GM21390 (cell line): ENCODE data around the gene PARVB.

Experiments used
- ATAC-seq: cut with Tn5 transposase; IDR thresholded peaks from one replicate; pipeline ENCODE4 v1.9.1; 2021; ENCODE audit not compliant: unreplicated experiment

Gene PARVB

DNA sequence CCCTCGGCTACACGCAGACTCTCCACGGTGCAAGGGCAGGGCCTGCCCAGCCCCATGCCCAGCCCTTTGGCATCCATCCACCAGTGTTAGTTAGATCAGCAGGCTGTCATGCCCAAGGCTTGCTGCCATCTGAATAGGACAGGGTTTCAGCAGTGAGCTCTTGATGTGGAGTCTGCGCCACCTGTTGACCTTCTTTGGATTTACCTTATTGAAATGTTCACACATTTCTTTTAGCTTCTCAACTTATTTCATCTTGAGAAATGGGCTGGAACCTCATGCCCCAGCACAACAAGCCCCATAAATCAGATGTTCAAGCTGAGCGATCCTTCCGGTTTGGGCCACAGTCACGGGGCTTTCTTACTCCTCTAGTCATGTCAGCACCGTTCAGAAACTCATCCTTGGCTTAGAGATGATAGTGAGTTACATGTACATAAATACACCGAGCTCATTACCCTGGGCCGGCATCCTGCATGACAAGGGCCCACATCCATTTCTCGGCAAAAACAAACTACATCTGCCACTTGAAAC lies 61.7 kb downstream of the PARVB start:
- ATAC-seq: no peak

DNA sequence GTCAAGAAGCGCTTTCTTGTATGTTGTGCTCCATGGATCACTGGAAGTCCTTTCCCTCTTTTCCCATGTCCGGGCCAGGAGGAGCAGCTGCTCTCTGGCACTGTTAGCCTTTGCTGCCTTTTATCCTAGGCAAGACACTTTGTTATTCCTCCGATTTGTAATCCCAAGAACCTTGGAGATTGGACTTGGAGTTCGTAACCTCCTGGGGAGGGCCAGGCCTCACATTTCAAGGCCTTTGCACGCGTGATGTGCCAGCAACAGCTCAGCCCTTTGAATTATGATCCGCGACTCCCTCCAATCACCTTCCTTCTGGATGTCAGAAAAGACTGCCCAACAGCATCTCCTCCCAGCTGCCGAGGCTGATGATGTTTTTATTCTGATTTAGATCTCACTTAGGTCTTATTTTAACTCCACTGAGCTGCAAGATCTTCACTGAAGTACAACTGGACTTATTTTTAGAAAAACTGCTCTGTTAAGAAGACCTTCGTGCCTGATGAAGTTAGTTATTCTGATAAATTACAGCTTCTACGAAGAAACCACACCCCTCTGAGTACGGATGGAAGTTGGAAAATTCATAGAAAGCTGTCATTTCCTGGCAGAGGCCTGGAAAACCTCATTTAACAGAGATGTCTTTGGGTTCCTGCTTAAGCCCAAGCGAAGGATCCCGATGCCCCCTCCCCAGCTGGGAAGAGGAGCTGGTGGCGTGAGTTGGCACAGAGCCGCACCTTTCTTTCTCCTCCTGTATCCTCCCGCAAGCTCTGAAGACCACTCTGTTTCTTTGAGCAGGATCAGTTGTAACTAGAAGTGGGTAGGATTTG lies 62.4 kb downstream of the PARVB start:
- ATAC-seq: no peak

DNA sequence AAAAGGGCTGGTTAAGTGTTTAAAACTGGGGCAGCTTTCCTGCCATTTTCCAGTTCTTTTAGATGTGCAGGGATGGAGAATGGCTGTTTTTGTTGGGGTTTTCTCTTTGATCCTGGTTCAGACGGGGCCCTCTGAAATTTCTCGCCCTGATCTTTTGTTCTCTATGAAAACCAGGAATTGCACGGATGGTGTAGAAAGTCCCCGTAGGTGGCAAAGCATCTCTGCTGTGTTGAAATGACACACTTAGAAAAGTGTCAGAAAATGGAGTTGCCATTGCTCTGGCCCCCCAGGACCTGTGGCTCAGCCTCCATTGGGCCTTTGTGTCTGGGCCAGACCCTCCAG lies 63.0 kb downstream of the PARVB start:
- ATAC-seq: no peak

DNA sequence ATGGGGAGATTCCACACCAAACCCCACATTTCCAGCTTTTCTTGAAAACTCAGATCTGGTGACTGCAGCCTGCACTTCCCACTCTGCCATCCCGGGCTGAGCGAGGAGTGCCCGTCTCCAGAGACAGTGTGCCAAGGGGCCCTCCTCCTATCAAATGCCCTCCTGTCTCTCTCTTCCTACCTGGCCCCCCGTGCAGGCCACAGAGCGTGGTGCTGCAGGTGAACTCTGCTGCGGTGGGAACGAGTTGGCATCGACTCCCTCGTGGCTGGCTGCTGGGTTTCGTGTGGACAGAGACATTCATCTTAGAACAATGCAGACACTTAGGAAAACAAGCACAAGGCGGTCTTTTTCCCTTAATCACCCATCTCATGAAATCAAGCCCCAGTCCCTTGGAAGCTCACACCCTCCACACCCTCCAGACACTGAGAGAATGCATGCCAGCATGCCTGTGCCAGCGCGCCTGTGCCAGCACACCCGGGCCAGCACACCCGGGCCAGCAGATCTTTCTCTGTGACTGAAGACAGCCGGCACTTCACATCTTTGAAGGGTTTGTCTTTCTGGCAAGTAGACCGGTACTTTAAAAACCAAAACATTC lies 65.0 kb downstream of the PARVB start:
- no peak for ATAC-seq

DNA sequence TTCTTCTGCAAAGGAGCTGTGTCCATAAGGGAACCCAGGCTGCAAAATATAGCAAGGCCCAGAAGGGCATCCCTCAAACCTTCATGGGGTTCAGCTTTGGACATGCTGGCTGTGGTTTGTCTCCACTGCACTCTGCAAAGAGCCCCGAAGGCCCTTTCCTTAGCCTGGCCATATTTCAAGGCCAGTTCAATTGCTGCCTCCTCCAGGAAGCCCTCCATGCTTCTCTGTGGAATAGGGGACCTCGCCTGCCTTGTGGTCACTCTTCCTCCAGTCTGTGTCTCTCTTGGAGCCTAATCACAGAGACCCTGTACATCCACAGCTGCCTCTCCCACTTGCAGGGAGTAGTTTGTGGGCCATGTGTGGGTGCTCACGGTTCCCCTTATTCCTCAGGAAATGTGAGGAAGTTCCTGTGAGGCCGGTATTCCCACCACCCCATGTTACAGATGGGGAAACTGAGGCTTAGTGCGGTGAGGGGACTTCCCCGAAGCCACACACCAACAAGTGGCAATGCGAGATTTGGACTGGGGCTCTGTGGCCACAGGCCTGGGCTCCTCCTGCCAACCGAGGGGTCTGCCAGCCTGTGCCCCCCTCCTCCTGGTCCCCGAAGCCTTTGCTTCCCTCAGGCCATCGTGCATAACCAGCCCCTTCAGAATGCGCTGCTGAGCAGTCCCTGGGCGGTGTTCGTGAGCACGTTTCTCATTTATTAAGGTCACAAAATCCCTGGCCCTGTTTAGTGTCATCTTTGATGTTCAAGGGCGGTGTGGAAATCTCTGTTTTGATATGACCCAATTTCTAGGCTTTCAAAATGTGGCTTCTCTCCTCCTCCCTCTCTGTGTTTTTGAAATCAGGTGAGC lies 65.8 kb downstream of the PARVB start:
- ATAC-seq: no peak

DNA sequence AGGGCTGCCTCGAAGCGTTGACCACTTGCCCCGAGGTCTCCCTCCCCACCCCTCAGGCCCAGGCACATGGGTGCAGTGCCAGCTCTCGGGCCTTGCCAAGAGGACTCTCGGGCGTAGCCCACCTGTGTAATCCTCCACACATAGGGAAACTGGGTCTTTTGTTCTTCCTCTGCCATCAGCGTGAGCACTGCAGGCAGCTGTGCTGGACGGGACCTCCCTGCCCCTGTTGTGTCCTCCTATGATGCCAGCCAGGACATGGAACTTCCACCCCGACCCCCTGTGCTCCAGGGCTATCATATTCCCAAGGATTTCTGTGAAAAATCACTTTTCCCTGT lies 66.4 kb downstream of the PARVB start:
- no peak for ATAC-seq

DNA sequence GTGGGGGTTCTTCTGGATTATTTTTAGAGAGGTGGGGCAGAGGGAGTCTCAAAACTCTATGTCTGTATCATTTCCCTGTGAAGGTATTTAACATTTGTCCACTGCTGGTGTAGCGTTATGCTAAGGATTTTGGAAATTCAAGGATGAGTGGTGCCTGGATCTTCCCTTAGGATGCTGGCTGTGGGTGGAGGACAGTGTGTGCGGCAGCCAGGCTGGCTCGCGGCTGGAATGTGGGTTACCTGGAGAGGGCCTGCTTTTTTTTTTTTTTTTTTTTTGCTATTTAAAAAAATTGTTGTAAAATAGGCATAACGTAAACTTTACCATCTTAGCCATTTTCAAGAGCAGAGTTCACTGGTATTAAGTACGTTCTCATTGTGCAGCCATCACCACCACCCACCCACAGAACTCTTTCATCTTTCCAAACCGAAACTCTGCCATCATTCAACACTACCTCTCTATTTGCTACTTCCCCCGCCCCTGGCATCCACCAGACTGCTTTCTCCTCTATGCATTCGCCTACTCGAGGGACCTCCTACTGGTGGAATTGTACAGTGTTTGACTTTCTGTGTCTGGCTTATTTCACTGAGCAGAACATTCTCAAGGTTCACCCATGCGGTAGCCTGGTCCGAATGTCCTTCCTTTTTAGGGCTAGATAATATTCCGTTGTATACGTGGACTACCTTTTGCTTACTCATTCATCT lies 67.1 kb downstream of the PARVB start:
- no peak for ATAC-seq

DNA sequence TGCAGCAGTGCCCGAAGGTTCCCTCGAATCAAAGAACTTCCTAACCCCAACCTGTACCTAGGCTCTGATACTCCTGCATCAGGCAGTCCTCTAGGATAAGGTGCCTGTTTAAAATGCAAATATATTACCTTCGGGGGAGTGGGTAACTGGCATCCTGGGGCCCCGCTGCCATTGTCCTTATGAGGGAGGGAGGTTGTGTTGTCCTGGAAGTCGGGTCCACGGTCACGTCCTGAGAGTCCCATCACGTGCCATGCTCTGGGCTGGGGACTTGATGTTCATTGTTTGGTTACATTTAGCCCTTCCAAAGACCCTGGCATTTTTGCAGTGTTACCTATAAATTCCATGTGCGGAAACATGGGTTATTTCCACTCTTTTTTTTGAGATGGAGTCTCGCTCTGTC lies 67.6 kb downstream of the PARVB start:
- ATAC-seq: no peak

DNA sequence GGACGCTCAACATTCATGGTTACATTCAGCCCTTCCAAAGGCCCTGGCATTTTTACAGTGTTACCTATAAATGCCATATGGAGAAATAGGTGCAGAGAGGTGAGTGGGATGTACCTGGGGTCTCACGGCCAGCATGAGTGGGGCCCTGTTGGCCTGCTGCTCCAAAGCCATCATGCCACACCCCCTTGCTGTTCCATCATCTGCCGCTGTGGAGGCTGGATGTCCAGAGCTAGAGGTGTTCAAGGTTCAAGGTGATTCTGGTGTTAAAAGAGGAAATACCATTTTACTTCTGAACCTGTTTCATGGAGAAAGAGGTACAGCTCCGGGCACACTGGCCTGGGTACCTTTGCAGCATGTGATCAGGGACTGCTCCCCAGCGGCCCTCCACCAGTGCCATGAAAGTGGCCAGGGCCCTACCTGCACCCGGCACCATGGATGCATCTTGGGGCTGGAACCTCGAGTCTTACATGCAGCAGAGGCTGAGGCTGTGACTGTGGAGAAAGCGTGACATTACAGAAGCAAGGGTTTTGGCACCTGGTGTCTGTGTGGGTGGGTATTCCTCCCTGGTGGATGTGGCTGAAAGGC lies 68.6 kb downstream of the PARVB start:
- no peak for ATAC-seq

DNA sequence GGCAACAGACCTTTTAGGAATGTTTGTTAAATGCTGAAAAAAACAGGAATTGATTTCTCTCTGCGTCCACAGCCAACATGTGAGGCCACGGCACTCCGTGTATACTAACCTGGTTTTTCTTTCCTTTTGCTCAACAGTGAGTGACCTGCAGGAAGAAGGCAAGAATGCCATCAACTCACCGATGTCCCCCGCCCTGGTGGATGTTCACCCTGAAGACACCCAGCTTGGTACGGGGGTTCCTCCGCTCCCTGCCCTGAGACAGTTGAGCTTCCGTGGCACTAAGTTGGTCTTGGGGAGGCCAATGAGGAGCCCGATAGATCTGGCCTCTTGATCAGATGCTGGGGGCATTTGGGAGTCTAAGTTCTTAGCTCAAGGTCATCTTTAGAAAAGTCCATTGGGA lies 69.7 kb downstream of the PARVB start:
- no peak for ATAC-seq

DNA sequence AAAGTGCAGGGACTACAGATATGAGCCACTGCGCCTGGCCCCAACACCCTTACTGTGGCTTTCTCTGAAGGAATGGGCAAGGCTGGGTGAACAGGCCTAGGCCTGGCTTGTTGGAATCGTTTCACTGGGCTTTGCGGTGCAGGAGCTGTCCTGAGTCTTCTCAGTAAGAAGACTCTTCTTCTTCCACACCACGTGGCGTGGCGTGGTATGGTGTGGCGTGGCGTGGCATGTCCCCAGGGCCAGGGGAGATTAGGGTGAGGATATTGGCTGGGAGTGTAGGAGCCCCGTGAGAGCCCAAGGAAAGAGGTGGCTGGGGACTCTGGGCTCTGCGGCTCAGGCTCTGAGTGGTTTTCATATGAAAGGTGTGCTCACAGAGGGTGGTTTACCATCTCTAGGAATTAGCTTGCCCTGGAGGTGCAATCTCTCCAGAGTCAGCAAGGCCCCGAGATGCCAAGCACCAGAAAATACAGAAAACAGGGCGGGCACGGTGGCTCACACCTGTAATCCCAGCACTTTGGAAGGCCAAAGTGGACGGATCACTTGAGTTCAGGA lies 70.7 kb downstream of the PARVB start:
- ATAC-seq: no peak

DNA sequence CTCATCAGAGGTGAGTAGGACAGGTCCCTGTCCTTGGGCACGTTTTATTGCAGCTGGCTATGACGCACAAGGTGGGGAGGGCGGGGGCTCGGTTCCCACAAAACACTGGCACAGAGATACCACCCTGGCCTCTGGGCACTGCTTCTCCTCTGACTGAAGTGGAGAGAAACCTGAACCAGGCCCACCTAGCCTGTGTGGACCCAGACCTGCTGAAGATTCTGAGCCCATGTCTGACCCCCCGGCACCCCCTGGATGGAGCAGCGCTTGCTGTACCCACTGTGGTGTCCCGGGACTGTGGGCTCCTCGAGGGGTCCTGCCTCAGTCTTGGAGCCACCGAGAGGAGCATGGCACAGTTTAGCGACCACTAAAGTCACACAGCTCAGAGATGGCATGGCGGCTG lies 72.6 kb downstream of the PARVB start:
- no peak for ATAC-seq

DNA sequence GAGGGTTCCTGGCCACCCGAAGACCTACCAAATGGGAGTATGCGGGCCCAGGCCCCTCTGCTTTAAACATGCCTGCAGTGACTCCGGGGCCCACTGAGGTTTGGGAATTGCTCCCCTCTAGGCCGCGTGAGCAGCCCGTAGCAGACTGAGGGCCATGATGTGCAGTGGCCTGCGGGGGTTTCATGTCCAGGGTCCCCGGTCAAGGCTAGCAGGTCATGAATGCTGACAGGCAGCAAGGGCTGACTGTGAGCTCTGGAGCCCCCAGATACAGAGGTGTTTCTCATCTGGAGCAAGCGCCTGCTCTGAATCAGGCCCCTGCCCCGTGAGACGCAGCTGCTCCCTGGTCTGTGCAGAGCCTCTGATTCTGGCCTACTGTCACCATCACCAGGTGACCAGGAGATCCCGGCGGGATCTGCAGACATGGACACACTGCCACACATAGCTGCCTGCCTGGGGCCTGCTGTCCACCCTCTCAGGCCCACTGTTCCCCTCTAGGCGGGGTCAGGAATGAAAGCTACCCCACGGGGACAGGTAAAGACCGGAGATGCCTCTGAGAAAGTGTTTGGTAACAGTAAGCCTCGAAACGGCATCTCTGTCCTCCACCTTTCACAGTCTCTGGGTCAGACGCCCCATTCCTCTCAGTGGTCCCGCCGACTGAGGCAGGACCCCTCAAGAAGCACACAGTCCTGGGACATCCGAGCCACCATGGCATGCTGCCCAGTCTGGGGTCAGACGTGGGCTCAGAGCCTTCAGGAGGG lies 73.3 kb downstream of the PARVB start:
- ATAC-seq: no peak

DNA sequence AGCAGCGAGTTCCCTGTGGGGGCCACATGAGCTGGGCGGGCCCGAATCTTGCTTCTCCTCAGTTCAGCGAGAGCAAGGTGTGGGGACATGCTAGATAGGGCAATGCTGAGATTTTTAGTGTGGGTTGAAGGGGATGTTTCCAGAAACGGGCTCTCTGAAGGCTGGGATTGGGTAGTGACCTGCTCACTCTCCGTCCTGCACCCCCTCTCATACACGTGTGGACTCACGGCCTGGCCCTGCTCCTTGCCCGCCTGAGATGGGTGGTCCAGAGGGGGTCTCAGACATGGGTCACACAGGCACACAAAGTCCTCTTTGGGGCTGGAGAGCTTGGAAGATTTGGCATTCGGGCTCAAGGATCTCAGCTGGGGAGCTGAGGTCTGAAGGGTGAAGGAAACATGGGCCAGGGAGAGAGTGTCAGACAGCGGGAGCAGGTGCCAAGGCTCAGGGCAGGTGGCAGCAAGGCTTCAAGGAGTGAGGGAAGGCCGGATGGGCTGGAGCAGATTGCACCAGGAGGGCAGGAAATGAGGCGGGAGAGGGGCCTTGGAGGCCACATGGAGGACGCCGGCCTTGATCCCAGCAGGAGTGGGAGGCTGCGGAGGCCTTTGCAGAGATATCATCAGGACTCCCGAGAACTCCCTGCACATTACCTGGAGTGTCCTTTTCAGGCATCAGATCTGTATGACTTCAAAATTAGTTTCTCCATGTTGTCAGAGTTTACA lies 74.1 kb downstream of the PARVB start:
- no peak for ATAC-seq

DNA sequence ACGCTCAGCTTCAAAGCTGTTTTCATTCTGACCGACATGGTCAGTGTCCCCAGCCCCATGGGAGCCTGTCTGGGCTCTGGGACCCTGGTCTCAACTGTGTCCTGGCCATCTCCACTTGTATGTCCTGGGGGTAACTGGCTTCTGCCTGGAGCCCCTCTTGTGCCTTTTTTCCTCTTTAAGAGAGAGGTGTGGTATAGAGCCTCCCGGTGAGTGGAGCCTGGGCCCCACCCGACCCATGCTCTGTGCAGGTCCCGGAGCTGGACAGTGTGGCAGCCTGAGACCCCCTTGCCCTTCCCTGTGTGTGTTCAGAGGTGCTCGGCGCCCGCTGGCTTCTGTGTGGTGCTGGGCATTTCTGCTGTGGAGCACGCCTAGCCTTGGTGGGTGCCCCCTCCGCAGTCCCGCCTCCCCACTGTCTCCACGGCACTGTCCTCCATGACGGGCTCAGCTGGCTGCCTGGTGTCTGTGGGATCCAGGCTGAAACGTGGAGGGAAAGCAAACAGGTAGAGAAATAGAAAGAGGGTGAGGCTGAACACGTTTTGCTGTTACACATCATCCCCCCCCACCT lies 74.9 kb downstream of the PARVB start:
- ATAC-seq: no peak

DNA sequence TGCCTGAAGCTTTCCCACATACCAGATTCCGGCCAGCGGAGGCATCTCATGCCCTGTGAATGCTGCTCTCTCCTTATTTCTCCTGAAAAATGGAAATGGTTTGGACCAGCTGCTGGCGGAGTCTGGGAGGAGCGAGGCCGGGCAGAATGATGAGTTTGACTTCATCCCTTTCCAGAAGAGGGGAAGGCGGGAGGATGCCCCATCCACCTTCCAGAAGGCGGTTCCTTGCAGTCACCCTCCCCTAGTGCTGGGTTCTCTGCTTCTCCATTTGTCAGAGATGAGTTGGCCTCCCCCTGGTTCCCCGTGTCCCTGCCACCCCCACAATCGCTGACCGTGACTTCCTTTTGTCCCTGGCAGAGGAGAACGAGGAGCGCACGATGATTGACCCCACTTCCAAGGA lies 75.6 kb downstream of the PARVB start:
- no peak for ATAC-seq

DNA sequence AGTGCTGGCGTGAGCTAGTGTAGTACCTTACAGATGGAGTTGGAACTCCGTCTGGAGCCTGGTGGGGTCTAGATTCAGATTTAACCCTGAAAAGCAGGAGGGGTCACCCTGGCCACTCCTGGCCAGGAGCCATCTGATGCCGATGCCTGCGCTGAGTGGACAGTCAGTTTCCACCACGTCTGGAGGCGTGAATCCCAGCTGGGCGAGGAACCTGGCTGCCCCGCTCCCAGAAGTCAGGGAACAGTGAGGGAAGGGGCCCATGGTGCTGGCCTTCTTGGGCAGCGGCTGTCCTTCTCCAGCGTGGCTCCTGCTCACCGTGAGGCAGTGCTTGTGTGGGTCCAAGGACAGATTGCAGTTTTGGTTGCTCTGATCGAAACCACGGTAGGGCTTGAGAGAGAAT lies 76.3 kb downstream of the PARVB start:
- no peak for ATAC-seq

DNA sequence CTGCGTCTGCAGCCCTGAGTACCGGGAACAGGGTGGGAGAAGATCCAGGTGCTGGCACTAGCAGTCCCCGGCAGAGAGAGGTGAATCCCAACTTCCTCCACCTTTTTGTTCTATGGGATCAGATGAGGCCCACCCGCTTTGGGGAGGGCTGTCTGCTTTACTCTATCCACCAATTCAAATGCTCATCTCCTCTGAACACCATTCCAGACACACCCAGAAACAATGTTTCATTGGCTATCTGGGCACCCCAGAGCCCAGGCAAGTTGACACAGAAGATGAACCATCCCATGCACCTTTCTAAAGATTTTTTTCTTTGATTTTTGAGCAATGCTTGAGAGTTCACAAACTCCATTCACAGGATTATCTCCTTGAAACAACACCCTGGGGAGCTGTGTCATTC lies 78.0 kb downstream of the PARVB start:
- no peak for ATAC-seq

DNA sequence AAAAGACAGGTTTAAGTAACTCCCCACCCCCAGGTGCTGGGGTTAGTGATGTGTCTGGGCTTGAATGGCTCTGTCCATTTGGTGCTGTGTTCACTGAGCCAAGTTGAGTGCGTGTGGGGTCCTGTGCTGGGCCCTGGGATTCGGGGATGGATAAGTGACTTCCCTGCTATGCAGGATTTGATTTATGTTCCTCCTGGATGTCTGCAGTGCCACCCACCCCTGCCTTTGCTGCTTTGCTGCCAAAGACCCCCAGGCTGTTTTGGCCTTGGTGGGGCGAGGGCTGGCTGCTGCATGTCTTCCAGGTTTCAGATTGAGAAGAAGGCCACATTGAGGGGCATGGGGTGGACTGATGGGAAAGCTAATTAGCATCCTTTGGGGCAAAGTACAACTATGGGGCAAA lies 78.8 kb downstream of the PARVB start:
- no peak for ATAC-seq
